ENCODE results near the gene FIBCD1.

The FIBCD1 gene

DNA sequence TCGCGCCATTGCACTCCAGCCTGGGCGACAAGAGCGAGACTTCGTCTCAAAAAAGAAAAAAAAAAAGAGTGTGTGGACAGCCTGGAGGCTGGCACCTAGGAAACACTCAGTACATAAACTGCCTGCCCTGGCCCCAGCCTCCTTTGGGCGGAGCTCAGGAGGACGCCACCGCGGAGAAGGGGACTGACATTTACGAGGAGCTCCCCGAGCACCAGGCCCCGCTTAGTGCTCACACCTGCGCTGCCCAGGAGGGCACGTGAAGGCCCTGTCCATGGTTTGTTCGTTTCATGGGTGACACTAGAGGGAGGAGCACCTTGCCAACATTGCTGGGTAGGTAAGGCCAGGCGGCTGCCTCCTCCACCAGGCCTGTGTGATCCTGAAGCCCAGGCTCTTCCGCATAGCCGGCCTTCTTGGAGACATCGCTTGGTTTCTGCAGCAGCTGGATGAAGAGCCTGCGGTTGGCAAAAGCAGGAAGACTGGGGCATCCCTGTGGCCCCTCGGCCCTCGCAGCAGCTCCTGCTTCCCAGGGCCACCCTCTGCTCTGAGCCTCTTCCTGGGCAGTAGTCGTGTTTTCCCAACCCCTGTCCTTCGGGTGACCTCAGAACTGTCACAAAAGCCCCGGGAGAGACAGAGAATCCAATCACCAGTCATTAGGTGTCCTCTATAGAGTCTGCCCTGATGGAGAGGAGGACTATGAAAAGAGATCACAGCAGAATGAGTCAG, 43.8 kb upstream of the FIBCD1 start:
- H3K4me3 ChIP-seq (ENCODE audit: low read depth, low read length), result no peak overlapping the region
- H3K4me1 ChIP-seq (ENCODE audit: control insufficient read depth, insufficient read depth, low read length), result peaks cover 6% of the 10 kb centered on the region; the same call in 1 of the 2 replicates
- no peaks in the 10 kb centered on the region for H3K36me3 ChIP-seq (ENCODE audit: control insufficient read depth, insufficient read depth, low read length)
- H3K9me3 ChIP-seq (ENCODE audit: control insufficient read depth, insufficient read depth, low read depth, low read length), result no peaks in the 10 kb centered on the region
- H3K27me3 ChIP-seq (ENCODE audit: control insufficient read depth, insufficient read depth, low read length), result no peaks in the 10 kb centered on the region
- H3K9ac ChIP-seq (ENCODE audit: low read length), result no peak overlapping the region
- H3K27ac ChIP-seq (ENCODE audit: low read depth, low read length), result no peak overlapping the region

DNA sequence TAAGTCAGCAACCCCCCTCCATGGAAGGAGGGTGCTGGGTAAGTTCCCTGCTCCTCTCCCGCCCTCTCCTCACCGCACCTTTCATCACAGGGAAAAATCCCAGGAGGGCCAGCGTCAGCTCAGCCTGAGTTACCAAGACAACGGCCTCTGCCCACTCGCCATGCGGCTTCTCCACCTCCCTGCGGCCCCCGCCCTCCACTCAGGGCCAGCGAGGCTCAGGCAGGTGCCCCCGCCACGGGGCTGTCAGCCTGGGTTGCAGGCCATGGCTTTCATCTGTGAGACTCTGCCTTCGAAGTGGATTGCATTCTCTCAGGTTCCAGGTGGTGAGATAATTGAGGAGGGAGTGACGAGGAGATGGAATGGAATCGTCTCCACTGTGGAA, 42.7 kb upstream of the FIBCD1 start:
- Histone ChIP-seq H3K27ac (ENCODE audit: low read depth, low read length) (no peak overlapping the region), H3K36me3 (ENCODE audit: control insufficient read depth, insufficient read depth, low read length) (no peaks in the 10 kb centered on the region), H3K9ac (ENCODE audit: low read length) (no peak overlapping the region), H3K9me3 (ENCODE audit: control insufficient read depth, insufficient read depth, low read depth, low read length) (no peaks in the 10 kb centered on the region), H3K27me3 (ENCODE audit: control insufficient read depth, insufficient read depth, low read length) (no peaks in the 10 kb centered on the region), H3K4me1 (ENCODE audit: control insufficient read depth, insufficient read depth, low read length) (peaks cover 5% of the 10 kb centered on the region; the same call in 1 of the 2 replicates), H3K4me3 (ENCODE audit: low read depth, low read length) (no peak overlapping the region)

GRCh38 chr9:130981002-130981755, 42.1 kb upstream of the FIBCD1 start:
- H3K36me3 ChIP-seq (ENCODE audit: control insufficient read depth, insufficient read depth, low read length), result no peaks in the 10 kb centered on the region
- no peaks in the 10 kb centered on the region; the same call in 1 of the 2 replicates for H3K4me1 ChIP-seq (ENCODE audit: control insufficient read depth, insufficient read depth, low read length)
- no peaks in the 10 kb centered on the region for H3K27me3 ChIP-seq (ENCODE audit: control insufficient read depth, insufficient read depth, low read length)
- no peak overlapping the region for H3K27ac ChIP-seq (ENCODE audit: low read depth, low read length)
- no peaks in the 10 kb centered on the region for H3K9me3 ChIP-seq (ENCODE audit: control insufficient read depth, insufficient read depth, low read depth, low read length)
- no peak overlapping the region for H3K9ac ChIP-seq (ENCODE audit: low read length)
- H3K4me3 ChIP-seq (ENCODE audit: low read depth, low read length), result no peak overlapping the region

- H3K9me3 ChIP-seq (ENCODE audit: control insufficient read depth, insufficient read depth, low read depth, low read length), result no peaks in the 10 kb centered on the region
- no peaks in the 10 kb centered on the region for H3K27me3 ChIP-seq (ENCODE audit: control insufficient read depth, insufficient read depth, low read length)
These were observed 41.5 kb upstream of the FIBCD1 start for GRCh38 chr9:130980526-130980925.

DNA sequence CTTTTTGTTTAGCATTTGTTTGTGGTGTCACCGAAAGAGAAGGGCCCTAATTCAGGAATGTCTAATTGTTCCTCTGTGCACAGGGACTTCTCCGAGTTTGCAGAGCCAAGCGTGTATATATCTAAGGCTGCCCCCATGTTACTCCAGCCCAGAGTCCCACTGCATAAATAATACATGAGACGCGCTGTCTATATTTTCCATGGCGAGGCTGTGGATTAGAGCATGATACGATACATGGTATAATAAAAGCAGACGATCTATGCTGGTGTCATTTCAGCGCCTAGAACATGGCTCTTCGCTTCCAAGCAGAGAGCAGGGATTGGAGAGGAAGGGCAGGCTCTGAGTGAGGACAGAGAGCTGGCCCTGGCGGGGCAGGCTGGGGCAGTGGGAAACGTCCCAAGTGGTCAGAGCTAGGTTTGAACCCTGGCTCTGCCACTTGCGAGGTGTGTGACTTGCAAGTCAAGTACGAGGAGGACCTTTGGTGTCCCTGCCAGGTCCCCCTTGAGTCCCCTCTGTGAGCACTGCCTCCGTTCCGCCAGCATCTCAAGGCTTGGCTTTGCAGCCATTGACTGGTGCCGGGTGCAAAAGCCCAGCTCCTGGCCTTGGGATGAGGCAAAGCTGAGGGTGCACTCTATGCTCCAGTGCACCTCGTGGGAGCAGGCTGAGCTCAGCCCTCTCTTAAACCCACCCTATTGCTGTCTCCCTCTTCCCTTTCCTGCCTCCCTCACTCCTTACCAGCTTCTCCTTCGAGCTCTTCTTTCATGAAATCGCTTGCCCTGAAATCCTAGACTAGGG, 40.7 kb upstream of the FIBCD1 start:
- Histone ChIP-seq H3K4me1 (ENCODE audit: control insufficient read depth, insufficient read depth, low read length) (no peaks in the 10 kb centered on the region; the same call in 1 of the 2 replicates), H3K27me3 (ENCODE audit: control insufficient read depth, insufficient read depth, low read length) (no peaks in the 10 kb centered on the region), H3K27ac (ENCODE audit: low read depth, low read length) (no peak overlapping the region), H3K9me3 (ENCODE audit: control insufficient read depth, insufficient read depth, low read depth, low read length) (no peaks in the 10 kb centered on the region), H3K36me3 (ENCODE audit: control insufficient read depth, insufficient read depth, low read length) (no peaks in the 10 kb centered on the region), H3K9ac (ENCODE audit: low read length) (no peak overlapping the region), H3K4me3 (ENCODE audit: low read depth, low read length) (no peak overlapping the region)

More at GRCh38 chr9:130980526-130980925, 41.5 kb upstream of the FIBCD1 start:
- Histone ChIP-seq H3K4me3 (ENCODE audit: low read depth, low read length) (no peak overlapping the region), H3K4me1 (ENCODE audit: control insufficient read depth, insufficient read depth, low read length) (no peaks in the 10 kb centered on the region; the same call in 1 of the 2 replicates), H3K36me3 (ENCODE audit: control insufficient read depth, insufficient read depth, low read length) (no peaks in the 10 kb centered on the region), H3K9ac (ENCODE audit: low read length) (no peak overlapping the region), H3K27ac (ENCODE audit: low read depth, low read length) (no peak overlapping the region)

DNA sequence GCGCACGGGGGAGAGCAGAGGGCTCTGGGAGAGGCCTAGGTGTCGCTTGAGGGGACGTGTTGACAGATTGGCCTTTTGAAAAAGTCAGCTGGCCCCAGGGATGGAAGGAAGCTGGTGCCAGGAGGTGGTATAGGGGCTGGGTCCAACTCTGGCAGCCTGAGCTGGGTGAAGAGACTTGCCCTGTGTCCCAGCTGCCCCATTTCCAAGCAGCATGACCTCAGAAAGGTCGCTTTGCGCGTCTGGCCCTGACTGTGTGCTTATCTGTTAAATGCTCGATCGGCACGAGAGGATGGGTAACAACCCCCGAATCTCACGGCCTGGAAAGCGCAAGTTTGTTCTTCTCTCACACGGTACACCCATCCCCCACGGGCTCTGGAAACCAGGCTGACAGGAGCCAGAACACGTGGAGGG, 38.8 kb upstream of the FIBCD1 start:
- no peak overlapping the region for H3K27ac ChIP-seq (ENCODE audit: low read depth, low read length)
- H3K9ac ChIP-seq (ENCODE audit: low read length), result no peak overlapping the region
- no peaks in the 10 kb centered on the region for H3K36me3 ChIP-seq (ENCODE audit: control insufficient read depth, insufficient read depth, low read length)
- H3K4me3 ChIP-seq (ENCODE audit: low read depth, low read length), result no peak overlapping the region
- peaks cover 3% of the 10 kb centered on the region; the same call in 1 of the 2 replicates for H3K4me1 ChIP-seq (ENCODE audit: control insufficient read depth, insufficient read depth, low read length)
- H3K27me3 ChIP-seq (ENCODE audit: control insufficient read depth, insufficient read depth, low read length), result 0 out of 2 replicates have a peak, but pooled peaks cover 3% of the 10 kb centered on the region
- no peaks in the 10 kb centered on the region for H3K9me3 ChIP-seq (ENCODE audit: control insufficient read depth, insufficient read depth, low read depth, low read length)

DNA sequence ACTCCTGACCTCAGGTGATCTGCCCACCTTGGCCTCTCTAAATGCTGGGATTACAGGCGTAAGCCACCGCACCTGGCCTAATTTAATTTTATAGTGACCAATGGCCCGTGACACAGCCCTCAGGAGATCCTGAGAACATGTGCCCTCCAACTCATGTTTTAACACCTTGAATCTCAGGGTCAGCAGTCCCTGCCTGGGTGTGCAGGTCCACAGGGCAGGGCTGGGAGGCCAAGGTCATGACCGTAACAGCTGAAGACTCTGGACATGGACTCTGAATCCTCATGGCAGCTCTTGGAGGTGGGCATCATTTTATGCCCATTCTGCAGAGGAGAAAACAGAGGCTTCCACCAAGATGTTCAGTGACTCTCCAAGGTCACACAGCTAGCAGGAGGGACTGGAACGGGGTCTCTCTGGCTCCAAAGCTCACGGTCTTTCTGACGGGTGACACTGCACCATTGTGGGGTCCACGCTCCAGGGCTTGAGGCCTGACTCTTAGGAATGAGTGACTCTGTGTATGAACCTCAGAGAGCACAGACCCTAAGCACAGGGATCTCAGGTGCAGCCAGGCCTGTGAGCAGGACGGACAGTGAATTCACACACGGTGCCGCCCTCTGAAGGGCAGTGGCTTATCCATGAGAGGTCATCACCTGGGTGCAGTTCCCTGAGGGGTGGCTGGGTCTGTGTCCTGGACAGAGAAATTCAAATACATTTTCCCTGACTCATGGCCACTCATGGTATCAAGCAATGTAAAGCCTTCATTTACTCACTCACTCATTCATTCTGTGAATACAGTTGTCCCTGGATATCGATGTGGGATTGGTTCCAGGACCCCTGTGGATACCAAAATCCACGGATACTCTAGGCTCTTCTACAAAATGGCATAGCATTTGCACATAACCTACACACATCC, 37.1 kb upstream of the FIBCD1 start:
- Histone ChIP-seq H3K27ac (ENCODE audit: low read depth, low read length) (no peak overlapping the region), H3K9ac (ENCODE audit: low read length) (no peak overlapping the region), H3K4me1 (ENCODE audit: control insufficient read depth, insufficient read depth, low read length) (peaks cover 3% of the 10 kb centered on the region; the same call in 1 of the 2 replicates), H3K36me3 (ENCODE audit: control insufficient read depth, insufficient read depth, low read length) (no peaks in the 10 kb centered on the region), H3K4me3 (ENCODE audit: low read depth, low read length) (no peak overlapping the region), H3K9me3 (ENCODE audit: control insufficient read depth, insufficient read depth, low read depth, low read length) (no peaks in the 10 kb centered on the region), H3K27me3 (ENCODE audit: control insufficient read depth, insufficient read depth, low read length) (peaks cover 12% of the 10 kb centered on the region; the same call in 1 of the 2 replicates)

DNA sequence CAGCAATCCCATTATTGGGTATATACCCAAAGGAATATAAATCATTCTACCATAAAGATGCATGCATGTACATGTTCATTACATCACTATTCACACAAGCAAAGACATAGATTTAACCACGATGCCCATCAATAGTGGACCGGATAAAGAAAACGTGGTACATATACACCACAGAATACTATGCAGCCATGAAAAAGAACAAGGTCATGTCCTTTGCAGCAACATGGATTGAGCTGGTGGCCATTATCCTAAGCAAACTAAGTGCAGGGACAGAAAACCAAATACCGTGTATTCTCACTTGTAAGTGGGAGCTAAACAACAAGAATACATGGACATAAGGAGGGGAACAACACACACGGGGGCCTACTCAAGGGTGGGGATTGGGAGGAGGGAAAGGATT, 36.1 kb upstream of the FIBCD1 start:
- Histone ChIP-seq H3K4me1 (ENCODE audit: control insufficient read depth, insufficient read depth, low read length) (peaks cover 3% of the 10 kb centered on the region; the same call in 1 of the 2 replicates), H3K4me3 (ENCODE audit: low read depth, low read length) (no peak overlapping the region), H3K36me3 (ENCODE audit: control insufficient read depth, insufficient read depth, low read length) (no peaks in the 10 kb centered on the region), H3K9ac (ENCODE audit: low read length) (no peak overlapping the region), H3K27ac (ENCODE audit: low read depth, low read length) (no peak overlapping the region), H3K27me3 (ENCODE audit: control insufficient read depth, insufficient read depth, low read length) (peaks cover 12% of the 10 kb centered on the region; the same call in 1 of the 2 replicates), H3K9me3 (ENCODE audit: control insufficient read depth, insufficient read depth, low read depth, low read length) (no peaks in the 10 kb centered on the region)

GRCh38 chr9:130974697-130975096, 35.6 kb upstream of the FIBCD1 start:
- no peaks in the 10 kb centered on the region for H3K9me3 ChIP-seq (ENCODE audit: control insufficient read depth, insufficient read depth, low read depth, low read length)
- H3K27ac ChIP-seq (ENCODE audit: low read depth, low read length), result no peak overlapping the region
- no peaks in the 10 kb centered on the region for H3K36me3 ChIP-seq (ENCODE audit: control insufficient read depth, insufficient read depth, low read length)
- H3K4me1 ChIP-seq (ENCODE audit: control insufficient read depth, insufficient read depth, low read length), result peaks cover 3% of the 10 kb centered on the region; the same call in 1 of the 2 replicates
- no peak overlapping the region for H3K9ac ChIP-seq (ENCODE audit: low read length)
- H3K4me3 ChIP-seq (ENCODE audit: low read depth, low read length), result no peak overlapping the region
- peaks cover 12% of the 10 kb centered on the region; the same call in 1 of the 2 replicates for H3K27me3 ChIP-seq (ENCODE audit: control insufficient read depth, insufficient read depth, low read length)

- Histone ChIP-seq H3K4me1 (ENCODE audit: control insufficient read depth, insufficient read depth, low read length) (peaks cover 3% of the 10 kb centered on the region; the same call in 1 of the 2 replicates), H3K9ac (ENCODE audit: low read length) (no peak overlapping the region), H3K27ac (ENCODE audit: low read depth, low read length) (no peak overlapping the region), H3K36me3 (ENCODE audit: control insufficient read depth, insufficient read depth, low read length) (no peaks in the 10 kb centered on the region), H3K27me3 (ENCODE audit: control insufficient read depth, insufficient read depth, low read length) (peaks cover 12% of the 10 kb centered on the region; the same call in 1 of the 2 replicates), H3K4me3 (ENCODE audit: low read depth, low read length) (no peak overlapping the region), H3K9me3 (ENCODE audit: control insufficient read depth, insufficient read depth, low read depth, low read length) (no peaks in the 10 kb centered on the region)
These were observed 34.7 kb upstream of the FIBCD1 start for GRCh38 chr9:130973686-130974281.

Data from HUES6 (cell line).